Measurements from ENCODE around the gene HCN4.

DNA sequence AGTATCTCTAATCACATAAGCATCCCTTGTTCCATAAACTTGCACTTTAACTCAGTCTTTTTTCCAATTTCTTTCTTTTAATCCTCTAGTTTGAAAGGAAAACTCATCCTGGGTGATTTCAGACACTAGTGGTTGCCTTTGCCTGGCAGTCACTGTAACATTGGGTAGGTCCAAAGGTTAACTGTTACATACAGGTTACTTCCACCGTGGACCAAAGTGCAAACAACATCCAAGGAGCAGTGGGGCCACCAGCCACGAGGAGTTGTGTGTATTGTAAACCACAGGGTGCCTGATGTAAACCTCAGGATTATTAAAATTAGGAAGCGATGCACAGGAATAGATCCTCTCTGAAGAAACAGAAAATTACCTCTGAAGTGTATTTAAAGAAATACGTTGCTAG lies 75.0 kb downstream of the HCN4 start:
- TF ChIP-seq, protein P1, sequence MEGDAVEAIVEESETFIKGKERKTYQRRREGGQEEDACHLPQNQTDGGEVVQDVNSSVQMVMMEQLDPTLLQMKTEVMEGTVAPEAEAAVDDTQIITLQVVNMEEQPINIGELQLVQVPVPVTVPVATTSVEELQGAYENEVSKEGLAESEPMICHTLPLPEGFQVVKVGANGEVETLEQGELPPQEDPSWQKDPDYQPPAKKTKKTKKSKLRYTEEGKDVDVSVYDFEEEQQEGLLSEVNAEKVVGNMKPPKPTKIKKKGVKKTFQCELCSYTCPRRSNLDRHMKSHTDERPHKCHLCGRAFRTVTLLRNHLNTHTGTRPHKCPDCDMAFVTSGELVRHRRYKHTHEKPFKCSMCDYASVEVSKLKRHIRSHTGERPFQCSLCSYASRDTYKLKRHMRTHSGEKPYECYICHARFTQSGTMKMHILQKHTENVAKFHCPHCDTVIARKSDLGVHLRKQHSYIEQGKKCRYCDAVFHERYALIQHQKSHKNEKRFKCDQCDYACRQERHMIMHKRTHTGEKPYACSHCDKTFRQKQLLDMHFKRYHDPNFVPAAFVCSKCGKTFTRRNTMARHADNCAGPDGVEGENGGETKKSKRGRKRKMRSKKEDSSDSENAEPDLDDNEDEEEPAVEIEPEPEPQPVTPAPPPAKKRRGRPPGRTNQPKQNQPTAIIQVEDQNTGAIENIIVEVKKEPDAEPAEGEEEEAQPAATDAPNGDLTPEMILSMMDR (IDR thresholded peaks at IDR 0.05; ENCODE audit: low read depth, low read length): no peak
- no peak for TF ChIP-seq EZH2phosphoT487 (IDR thresholded peaks at IDR 0.05; ENCODE audit: low read depth)

Measured in OCI-LY3 (cell line).